HCT116 (cell line): ENCODE results near the gene TRAPPC1. TPM values are rescaled to one million over a fixed set of nuclear protein-coding genes. Genes with fewer than 3 reads are reported as not detected.
A peak's percentile ranks its signal among the peaks of the same experiment; 100 is the strongest.

Source experiments
- ATAC-seq: fragments of 200-7000 bp; cut with Tn5 transposase; 2 replicates; pipeline ENCODE4 v1.9.1; 2020; ENCODE audit warnings: mild to moderate bottlenecking, moderate library complexity
- BruUV-seq: library from RNA; stranded (reverse); fragments of 400-500 nt; replicated peaks from 2 replicates; lab custom pipeline; 2021; lab: Mats Ljungman, UMichigan
- CTCF ChIA-PET: fragments of 300-600 bp; sonication (Branson Sonifier 250); formaldehyde crosslinking; loops from one replicate; lab custom pipeline; 2021; ENCODE audit warnings: antibody characterized with exemption; lab: Charles Lee
- POLR2A ChIA-PET: fragments of 300-600, 350-600 bp; sonication (Branson Sonifier 250); formaldehyde crosslinking; loops from one replicate; lab custom pipeline; 2021; ENCODE audit warnings: antibody characterized with exemption; lab: Charles Lee
- RAD21 ChIA-PET, 2 experiments: fragments of 300-600 bp; sonication (Branson Sonifier 250); formaldehyde crosslinking; loops; one replicate each; lab custom pipeline; 2023; ENCODE audit warnings: low total read pairs in 2 of 2; ENCODE audit not compliant: uncharacterized antibody in 2 of 2, unreplicated experiment in 2 of 2, low non-redundant PET in 1 of 2; lab: Charles Lee
- DNase-seq: peaks from one replicate; pipeline ENCODE4 v3.0.0-alpha.2; 2010; ENCODE audit warnings: low read depth, low spot score
- H2AFZ ChIP-seq: fragments of 200-600 bp; shearing (Covaris generic), sonication (generic); 2 replicates; pipeline ENCODE4 v1.6.1; 2017; ENCODE audit warnings: low read depth, mixed run types, mixed read lengths, antibody characterized with exemption, low read length; ENCODE audit not compliant: poor library complexity, severe bottlenecking
- H3K27ac ChIP-seq: 2 replicates; pipeline ENCODE4 v1.5.1; 2012; ENCODE audit warnings: low read depth, low read length
- H3K27me3 ChIP-seq: fragments of 200-600 bp; sonication (generic); 2 replicates; pipeline ENCODE4 v1.6.1; 2016; ENCODE audit warnings: mixed run types, low read length, mixed read lengths; ENCODE audit not compliant: insufficient read depth
- H3K36me3 ChIP-seq, 2 experiments: fragments of 200-500 bp in 1 of 2; fragments of 200-600 bp in 1 of 2; sonication (Bioruptor generic) in 1 of 2; sonication (generic) in 1 of 2; 2 replicates each; pipeline versions ENCODE4 v1.5.1 to v1.6.1; 2014 to 2016; ENCODE audit warnings: low read length in 2 of 2, inconsistent platforms in 1 of 2, mixed read lengths in 1 of 2, mixed run types in 1 of 2; ENCODE audit not compliant: insufficient read depth in 2 of 2, control insufficient read depth in 1 of 2
- H3K4me1 ChIP-seq, 2 experiments: fragments of 200-600 bp in 1 of 2; sonication (generic) in 1 of 2; 2 replicates each; pipeline versions ENCODE4 v1.5.1 to v1.6.1; 2012 to 2017; ENCODE audit warnings: low read length in 2 of 2, inconsistent platforms in 1 of 2, mild to moderate bottlenecking in 1 of 2, mixed read lengths in 1 of 2, mixed run types in 1 of 2, moderate library complexity in 1 of 2; ENCODE audit not compliant: insufficient read depth in 2 of 2, control insufficient read depth in 1 of 2
- H3K4me2 ChIP-seq: fragments of 200-600 bp; sonication (generic); 2 replicates; pipeline ENCODE4 v1.6.1; 2017; ENCODE audit warnings: mixed run types, low read length, mixed read lengths
- H3K4me3 ChIP-seq, 2 experiments: fragments of 200-600 bp in 1 of 2; sonication (generic) in 1 of 2; replicated peaks in 1 of 2; 2 replicates each; pipeline ENCODE4 v1.5.1; 2011 to 2016; ENCODE audit warnings: low read length in 2 of 2, control low read depth in 1 of 2, low read depth in 1 of 2, mild to moderate bottlenecking in 1 of 2, mixed read lengths in 1 of 2, mixed run types in 1 of 2
- H3K79me2 ChIP-seq: fragments of 200-600 bp; sonication (generic); 2 replicates; pipeline ENCODE4 v1.6.1; 2017; ENCODE audit warnings: mild to moderate bottlenecking, mixed run types, low read length, moderate library complexity, mixed read lengths; ENCODE audit not compliant: insufficient read depth
- H3K9ac ChIP-seq: fragments of 200-600 bp; sonication (generic); 2 replicates; pipeline ENCODE4 v1.6.1; 2016; ENCODE audit warnings: low read length, mixed read lengths
- H3K9me2 ChIP-seq: fragments of 200-600 bp; sonication (generic), shearing (Covaris generic); 2 replicates; pipeline ENCODE4 v1.6.1; 2017; ENCODE audit warnings: mixed run types, mild to moderate bottlenecking, moderate library complexity; ENCODE audit not compliant: insufficient read depth
- H3K9me3 ChIP-seq, 2 experiments: fragments of 200-500 bp in 1 of 2; fragments of 200-600 bp in 1 of 2; sonication (Bioruptor generic) in 1 of 2; sonication (generic) in 1 of 2; 2 replicates each; pipeline ENCODE4 v1.6.1; 2014 to 2017; ENCODE audit warnings: low read length in 2 of 2, mixed read lengths in 2 of 2, inconsistent platforms in 1 of 2, low read depth in 1 of 2, mild to moderate bottlenecking in 1 of 2, mixed run types in 1 of 2, moderate library complexity in 1 of 2; ENCODE audit not compliant: control insufficient read depth in 1 of 2, insufficient read depth in 1 of 2
- H4K20me1 ChIP-seq: fragments of 200-600 bp; sonication (generic), shearing (Covaris generic); 2 replicates; pipeline ENCODE4 v1.6.1; 2017; ENCODE audit warnings: mixed run types, mild to moderate bottlenecking, moderate library complexity; ENCODE audit not compliant: insufficient read depth
- CTCF ChIP-seq, 3 experiments: fragments of 200-600 bp in 1 of 3; sonication (generic) in 1 of 3; IDR thresholded peaks in 2 of 3; conservative IDR thresholded peaks in 1 of 3; 2 replicates each; pipeline ENCODE4 v1.5.1; 2012 to 2017; ENCODE audit warnings: low read depth in 2 of 3, low read length in 2 of 3, antibody characterized with exemption in 1 of 3, borderline replicate concordance in 1 of 3, control low read depth in 1 of 3, mild to moderate bottlenecking in 1 of 3, mixed read lengths in 1 of 3, mixed run types in 1 of 3, moderate library complexity in 1 of 3; ENCODE audit not compliant: insufficient read depth in 1 of 3
- POLR2AphosphoS5 ChIP-seq: IDR thresholded peaks from 2 replicates; pipeline ENCODE4 v1.6.1; 2011; ENCODE audit warnings: mild to moderate bottlenecking, low read depth, low read length, moderate library complexity
- RAD21 ChIP-seq: IDR thresholded peaks from 2 replicates; pipeline ENCODE4 v1.6.1; 2012; ENCODE audit warnings: low read depth, mild to moderate bottlenecking
- TCF7L2 ChIP-seq: IDR thresholded peaks from 2 replicates; pipeline ENCODE4 v1.7.0; 2011; ENCODE audit warnings: borderline replicate concordance, inconsistent platforms; ENCODE audit not compliant: insufficient read depth, insufficient read length; ENCODE audit errors: extremely low read depth
- ZBTB33 ChIP-seq: IDR thresholded peaks from 2 replicates; pipeline ENCODE4 v1.6.1; 2011; ENCODE audit warnings: mild to moderate bottlenecking, low read length, moderate library complexity; ENCODE audit not compliant: insufficient replicate concordance; ENCODE audit errors: extremely low read depth
- intact Hi-C: fragments of 100-400 bp; cut with micrococcal nuclease; formaldehyde crosslinking; loops from 2 replicates; pipeline ENCODE4 v1.10.0; 2022
- total RNA-seq: library from RNA; stranded (reverse); gene quantifications from one replicate; pipeline ENCODE4 v1.2.1, GENCODE V29; 2021; ENCODE audit not compliant: unreplicated experiment

TRAPPC1 gene
- total RNA-seq, 1 experiment from 2014 or later = 123 TPM

GRCh38 chr17:7912927-7913524, 18.7 kb downstream of the TRAPPC1 start:
- no peak overlapping the region for H2AFZ ChIP-seq
- H4K20me1 ChIP-seq = no peaks in the 10 kb centered on the region
- no TSS peak for BruUV-seq
- ATAC-seq = peak; percentile 83
- no peak overlapping the region for H3K4me3 ChIP-seq
- ChIA-PET RAD21 (interaction anchor here (0.7 to 1.5 kb wide), 6 partner anchors 77 to 169 kb away, joined by 3 to 13 read pairs (median 3); no protein-coding TSS in a partner anchor), POLR2A (interaction anchor here (0.6 to 1.4 kb wide), 2 partner anchors 19 to 128 kb away, joined by 3 to 5 read pairs; partner anchors contain the start of genes CNTROB and TRAPPC1), CTCF (interaction anchor here (0.6 to 3.3 kb wide), 16 partner anchors 19 to 170 kb away, joined by 3 to 55 read pairs (median 6); partner anchors contain the start of genes CNTROB and TRAPPC1)
- no peak overlapping the region for H3K9ac ChIP-seq
- H3K27me3 ChIP-seq = no peaks in the 10 kb centered on the region
- no peak overlapping the region for H3K4me2 ChIP-seq
- peaks cover 6% of the 10 kb centered on the region in 2 experiments; a peak in 2 of 4 replicates for H3K36me3 ChIP-seq
- H3K9me3 ChIP-seq = no peaks in the 10 kb centered on the region
- no peaks in the 10 kb centered on the region for H3K9me2 ChIP-seq
- no peaks in the 10 kb centered on the region for H3K79me2 ChIP-seq
- no peak overlapping the region for H3K27ac ChIP-seq
- peaks cover 10 to 28% of the 10 kb centered on the region in 2 experiments; a peak in 3 of 4 replicates for H3K4me1 ChIP-seq
- intact Hi-C loops = loop anchor here (1.0 to 5.0 kb wide), 5 partner anchors 75 to 170 kb away; no protein-coding TSS in a partner anchor
- peak; percentile 81 for DNase-seq
- TF ChIP-seq POLR2AphosphoS5 (no peak), CTCF (IDR thresholded peaks at IDR 0.05 in 2 of 3, conservative IDR thresholded peaks at IDR 0.05 in 1 of 3; ENCODE audit: borderline replicate concordance in 1 of 3, insufficient read depth in 1 of 3, low read depth in 2 of 3, low read length in 2 of 3) (peak; percentile 80 to 91 (median 86)), ZBTB33 (no peak), TCF7L2 (peak; percentile 41), RAD21 (peak; percentile 92)
